ENCODE measurements around the gene UGGT2. TPM values are rescaled to one million over a fixed set of nuclear protein-coding genes. Genes with fewer than 3 reads are reported as not detected.

Gene UGGT2
- total RNA-seq, 4 donors from 2014 or later = 20.5 to 48.6 (median 30.6) TPM

DNA sequence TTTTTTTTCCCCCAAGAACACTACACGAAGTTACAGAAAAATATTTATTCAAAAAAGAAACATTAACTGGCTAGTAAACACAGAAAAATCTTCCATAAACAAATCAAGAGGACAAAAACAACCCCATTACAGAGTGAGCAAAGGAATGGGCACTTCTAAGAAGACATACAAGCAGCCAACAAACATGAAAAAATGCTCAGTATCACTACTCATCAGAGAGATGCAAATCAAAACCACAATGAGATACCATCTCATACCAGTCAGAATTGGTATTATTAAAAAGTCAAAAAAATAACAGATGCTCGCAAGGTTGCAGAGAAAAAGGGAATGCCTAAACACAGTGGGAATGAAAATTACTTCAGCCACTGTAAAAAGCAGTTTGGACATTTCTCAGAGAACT is 131.7 kb downstream of the UGGT2 start:
- Histone ChIP-seq H3K4me3 (no peak overlapping the region), H3K9me3 (no peaks in the 10 kb centered on the region), H3K27ac (replicated peaks in 1 of 4) (no peak overlapping the region), H3K36me3 (peaks cover 0 to 3% (median 0%) of the 10 kb centered on the region in 4 donors), H3K27me3 (no peaks in the 10 kb centered on the region), H3K4me1 (no peaks in the 10 kb centered on the region)
- DNase-seq (ENCODE audit: extremely low spot score) = no peak
- intact Hi-C loops (cut with DNase I) = no loop called here
- TF ChIP-seq EP300 (IDR thresholded peaks at IDR 0.05) (no peak), POLR2AphosphoS5 (IDR thresholded peaks at IDR 0.05) (no peak), POLR2A (IDR thresholded peaks at IDR 0.05; ENCODE audit: low read depth) (no peak)
- TF ChIP-seq, protein P1, sequence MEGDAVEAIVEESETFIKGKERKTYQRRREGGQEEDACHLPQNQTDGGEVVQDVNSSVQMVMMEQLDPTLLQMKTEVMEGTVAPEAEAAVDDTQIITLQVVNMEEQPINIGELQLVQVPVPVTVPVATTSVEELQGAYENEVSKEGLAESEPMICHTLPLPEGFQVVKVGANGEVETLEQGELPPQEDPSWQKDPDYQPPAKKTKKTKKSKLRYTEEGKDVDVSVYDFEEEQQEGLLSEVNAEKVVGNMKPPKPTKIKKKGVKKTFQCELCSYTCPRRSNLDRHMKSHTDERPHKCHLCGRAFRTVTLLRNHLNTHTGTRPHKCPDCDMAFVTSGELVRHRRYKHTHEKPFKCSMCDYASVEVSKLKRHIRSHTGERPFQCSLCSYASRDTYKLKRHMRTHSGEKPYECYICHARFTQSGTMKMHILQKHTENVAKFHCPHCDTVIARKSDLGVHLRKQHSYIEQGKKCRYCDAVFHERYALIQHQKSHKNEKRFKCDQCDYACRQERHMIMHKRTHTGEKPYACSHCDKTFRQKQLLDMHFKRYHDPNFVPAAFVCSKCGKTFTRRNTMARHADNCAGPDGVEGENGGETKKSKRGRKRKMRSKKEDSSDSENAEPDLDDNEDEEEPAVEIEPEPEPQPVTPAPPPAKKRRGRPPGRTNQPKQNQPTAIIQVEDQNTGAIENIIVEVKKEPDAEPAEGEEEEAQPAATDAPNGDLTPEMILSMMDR (IDR thresholded peaks at IDR 0.05) = no peak
- WGBS = 76% methylated on average over 2 of the region's 2 CpGs

DNA sequence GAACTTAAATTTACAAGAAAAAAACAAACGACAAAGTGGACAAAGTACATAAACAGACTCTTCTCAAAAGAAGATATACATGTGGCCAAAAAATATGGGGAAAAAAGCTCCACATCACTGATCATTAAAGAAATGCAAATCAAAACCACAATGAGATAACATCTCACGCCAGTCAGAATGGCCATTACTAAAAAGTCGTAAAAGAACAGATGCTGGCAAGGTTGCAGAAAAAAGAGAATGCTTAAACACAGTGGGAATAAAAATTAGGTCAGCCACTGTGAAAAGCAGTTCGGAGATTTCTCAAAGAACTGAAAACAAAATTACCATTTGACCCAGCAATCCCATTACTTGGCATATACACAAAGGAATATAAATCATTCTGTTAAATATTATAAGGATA is 132.7 kb downstream of the UGGT2 start:
- Histone ChIP-seq H3K4me3 (no peak overlapping the region), H3K27me3 (no peaks in the 10 kb centered on the region), H3K27ac (replicated peaks in 1 of 4) (no peak overlapping the region), H3K4me1 (no peaks in the 10 kb centered on the region), H3K36me3 (peaks cover 0 to 13% (median 7%) of the 10 kb centered on the region in 4 donors), H3K9me3 (no peaks in the 10 kb centered on the region)
- no peak for DNase-seq (ENCODE audit: extremely low spot score)
- intact Hi-C loops (cut with DNase I) = no loop called here
- WGBS = 93% methylated on average over 4 of the region's 4 CpGs
- TF ChIP-seq POLR2AphosphoS5 (IDR thresholded peaks at IDR 0.05) (no peak), POLR2A (IDR thresholded peaks at IDR 0.05; ENCODE audit: low read depth) (no peak)

DNA sequence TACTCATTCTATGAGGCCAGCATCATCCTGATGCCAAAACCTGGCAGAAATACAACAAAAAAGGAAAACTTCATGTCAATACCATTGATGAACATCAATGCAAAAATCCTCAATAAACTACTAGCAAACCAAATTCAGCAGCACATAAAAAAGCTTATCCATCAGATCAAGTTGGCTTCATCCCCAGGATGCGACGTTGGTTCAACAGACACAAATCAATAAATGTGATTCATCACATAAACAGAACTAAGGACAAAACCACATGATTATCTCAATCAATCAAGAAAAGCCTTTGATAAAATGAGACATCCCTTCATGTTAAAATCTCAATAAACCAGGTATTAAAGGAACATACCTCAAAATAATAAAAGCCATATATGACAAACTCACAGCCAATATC is 134.3 kb downstream of the UGGT2 start:
- TF ChIP-seq POLR2AphosphoS5 (IDR thresholded peaks at IDR 0.05) = no peak
- TF ChIP-seq, protein P1 (IDR thresholded peaks at IDR 0.05) = no peak
- TF ChIP-seq EP300 (IDR thresholded peaks at IDR 0.05) = no peak
- TF ChIP-seq POLR2A (IDR thresholded peaks at IDR 0.05; ENCODE audit: low read depth) = no peak
- Histone ChIP-seq H3K4me1 (no peaks in the 10 kb centered on the region), H3K36me3 (peaks cover 0 to 11% (median 8%) of the 10 kb centered on the region in 4 donors), H3K4me3 (no peak overlapping the region), H3K9me3 (no peaks in the 10 kb centered on the region), H3K27ac (replicated peaks in 1 of 4) (no peak overlapping the region), H3K27me3 (no peaks in the 10 kb centered on the region)
- 94% methylated on average over 2 of the region's 2 CpGs for WGBS
- intact Hi-C loops (cut with DNase I) = no loop called here
- DNase-seq (ENCODE audit: extremely low spot score) = no peak

GRCh38 chr13:95914991-95915501 is 138.2 kb downstream of the UGGT2 start:
- no peaks in the 10 kb centered on the region for H3K27me3 ChIP-seq
- H3K27ac ChIP-seq (replicated peaks in 1 of 4) = no peak overlapping the region
- H3K4me1 ChIP-seq = no peaks in the 10 kb centered on the region
- WGBS = 96% methylated on average over 2 of the region's 2 CpGs
- intact Hi-C loops (cut with DNase I) = no loop called here
- H3K9me3 ChIP-seq = no peaks in the 10 kb centered on the region
- TF ChIP-seq POLR2A (IDR thresholded peaks at IDR 0.05; ENCODE audit: low read depth) (no peak), EP300 (IDR thresholded peaks at IDR 0.05) (no peak), POLR2AphosphoS5 (IDR thresholded peaks at IDR 0.05) (no peak)
- TF ChIP-seq, protein P1 (IDR thresholded peaks at IDR 0.05) = no peak
- peaks cover 0 to 16% (median 10%) of the 10 kb centered on the region in 4 donors for H3K36me3 ChIP-seq
- no peak overlapping the region for H3K4me3 ChIP-seq
- no peak for DNase-seq (ENCODE audit: extremely low spot score)

DNA sequence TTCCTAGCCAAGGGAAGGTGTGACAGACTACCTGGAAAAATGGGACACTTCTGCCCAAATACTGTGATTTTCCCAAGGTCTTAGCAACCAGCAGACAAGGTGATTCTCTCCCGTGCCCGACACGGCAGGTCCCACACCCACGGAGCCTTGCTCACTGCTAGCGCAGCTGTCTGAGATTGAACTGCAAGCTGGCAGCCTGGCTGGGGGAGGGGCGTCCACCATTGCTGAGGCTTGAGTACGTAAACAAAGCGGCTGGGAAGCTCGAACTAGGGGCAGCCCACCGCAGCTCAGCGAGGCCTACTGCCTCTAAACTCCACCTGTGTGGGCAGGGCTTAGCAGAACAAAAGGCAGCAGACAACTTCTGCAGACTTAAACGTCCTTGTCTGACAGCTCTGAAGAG is 146.2 kb downstream of the UGGT2 start:
- TF ChIP-seq, protein P1 (IDR thresholded peaks at IDR 0.05) = no peak
- TF ChIP-seq POLR2A (IDR thresholded peaks at IDR 0.05; ENCODE audit: low read depth) = no peak
- TF ChIP-seq POLR2AphosphoS5 (IDR thresholded peaks at IDR 0.05) = no peak
- no peak for TF ChIP-seq EP300 (IDR thresholded peaks at IDR 0.05)
- Histone ChIP-seq H3K4me1 (no peaks in the 10 kb centered on the region), H3K27me3 (no peaks in the 10 kb centered on the region), H3K27ac (replicated peaks in 1 of 4) (no peak overlapping the region), H3K36me3 (peaks cover 0 to 23% (median 12%) of the 10 kb centered on the region in 4 donors), H3K9me3 (no peaks in the 10 kb centered on the region), H3K4me3 (no peak overlapping the region)
- WGBS = 96% methylated on average over 9 of the region's 12 CpGs
- no peak for DNase-seq (ENCODE audit: extremely low spot score)
- intact Hi-C loops (cut with DNase I) = no loop called here

All from esophagus muscularis mucosa (tissue), 4 donors.